Measurements from ENCODE around the gene CC2D1A. TPM values are rescaled to one million over a fixed set of nuclear protein-coding genes. Genes with fewer than 3 reads are reported as not detected.

The CC2D1A gene
- total RNA-seq, 1 experiment from 2014 or later: 67.7 TPM

- ATAC-seq (no peak), DNase-seq (no peak)
- Histone ChIP-seq H3F3A (ENCODE audit: low read length, unreplicated experiment) (no peaks in the 10 kb centered on the region), H2AFZ (ENCODE audit: low read length) (no peak overlapping the region), H3K36me3 (ENCODE audit: low read depth, low read length) (no peaks in the 10 kb centered on the region), H3K27me3 (ENCODE audit: low read length) (no peaks in the 10 kb centered on the region), H3K9me2 (replicated peaks; ENCODE audit: low read length) (no peaks in the 10 kb centered on the region), H3K4me3 (ENCODE audit: low read length) (no peak overlapping the region), H3K9ac (ENCODE audit: low read length) (no peak overlapping the region), H3K27ac (ENCODE audit: low read length) (no peak overlapping the region), H3K9me3 (ENCODE audit: low read length) (no peaks in the 10 kb centered on the region), H3K79me2 (ENCODE audit: low read length) (no peaks in the 10 kb centered on the region), H3K4me1 (ENCODE audit: insufficient read depth, low read length) (no peaks in the 10 kb centered on the region), H4K20me1 (ENCODE audit: low read length) (no peaks in the 10 kb centered on the region), H3K4me2 (ENCODE audit: low read length) (no peak overlapping the region)
- intact Hi-C loops (cut with micrococcal nuclease): no loop called here
- ChIA-PET POLR2A (ENCODE audit: unreplicated experiment) (no interaction called here), CTCF (no interaction called here)
- no peak for TF ChIP-seq EZH2phosphoT487 (IDR thresholded peaks at IDR 0.05; ENCODE audit: borderline replicate concordance, low read length)
- TF ChIP-seq CTCF (conservative IDR thresholded peaks at IDR 0.05; ENCODE audit: low read depth, low read length): no peak
- TF ChIP-seq EZH2 (IDR thresholded peaks at IDR 0.05; ENCODE audit: low read length, unreplicated experiment): no peak
- BruUV-seq (replicated peaks): no TSS peak
These were observed 6.6 kb upstream of the CC2D1A start for GRCh38 chr19:13899393-13899792.

GRCh38 chr19:13899912-13900584 is 6.0 kb upstream of the CC2D1A start:
- Histone ChIP-seq H4K20me1 (ENCODE audit: low read length) (no peaks in the 10 kb centered on the region), H3F3A (ENCODE audit: low read length, unreplicated experiment) (no peaks in the 10 kb centered on the region), H3K27ac (ENCODE audit: low read length) (no peak overlapping the region), H3K4me1 (ENCODE audit: insufficient read depth, low read length) (no peaks in the 10 kb centered on the region), H3K79me2 (ENCODE audit: low read length) (no peaks in the 10 kb centered on the region), H3K27me3 (ENCODE audit: low read length) (no peaks in the 10 kb centered on the region), H3K36me3 (ENCODE audit: low read depth, low read length) (no peaks in the 10 kb centered on the region), H3K9ac (ENCODE audit: low read length) (no peak overlapping the region), H2AFZ (ENCODE audit: low read length) (no peak overlapping the region), H3K4me2 (ENCODE audit: low read length) (no peak overlapping the region), H3K9me2 (replicated peaks; ENCODE audit: low read length) (no peaks in the 10 kb centered on the region), H3K9me3 (ENCODE audit: low read length) (no peaks in the 10 kb centered on the region), H3K4me3 (ENCODE audit: low read length) (no peak overlapping the region)
- ATAC-seq (no peak; the same call in 1 of the 2 replicates), DNase-seq (no peak)
- intact Hi-C loops (cut with micrococcal nuclease): no loop called here
- no peak for TF ChIP-seq EZH2 (IDR thresholded peaks at IDR 0.05; ENCODE audit: low read length, unreplicated experiment)
- TF ChIP-seq EZH2phosphoT487 (IDR thresholded peaks at IDR 0.05; ENCODE audit: borderline replicate concordance, low read length): no peak
- TF ChIP-seq CTCF (conservative IDR thresholded peaks at IDR 0.05; ENCODE audit: low read depth, low read length): no peak
- ChIA-PET CTCF (no interaction called here), POLR2A (ENCODE audit: unreplicated experiment) (no interaction called here)
- BruUV-seq (replicated peaks): no TSS peak

GRCh38 chr19:13902993-13903555 is 2.9 kb upstream of the CC2D1A start:
- Histone ChIP-seq H3K27me3 (ENCODE audit: low read length) (no peaks in the 10 kb centered on the region), H3K4me2 (ENCODE audit: low read length) (no peak overlapping the region), H3K9me3 (ENCODE audit: low read length) (no peaks in the 10 kb centered on the region), H3K4me1 (ENCODE audit: insufficient read depth, low read length) (peaks cover 11% of the 10 kb centered on the region), H3K36me3 (ENCODE audit: low read depth, low read length) (no peaks in the 10 kb centered on the region), H4K20me1 (ENCODE audit: low read length) (no peaks in the 10 kb centered on the region), H3K9ac (ENCODE audit: low read length) (no peak overlapping the region), H3K9me2 (replicated peaks; ENCODE audit: low read length) (no peaks in the 10 kb centered on the region), H3K79me2 (ENCODE audit: low read length) (peaks cover 11% of the 10 kb centered on the region), H3K4me3 (ENCODE audit: low read length) (no peak overlapping the region), H2AFZ (ENCODE audit: low read length) (no peak overlapping the region), H3K27ac (ENCODE audit: low read length) (no peak overlapping the region), H3F3A (ENCODE audit: low read length, unreplicated experiment) (no peaks in the 10 kb centered on the region)
- peak; percentile 54 for DNase-seq
- ATAC-seq: no peak
- ChIA-PET CTCF (interaction anchor here (1.2 kb wide), 1 partner anchor 50 kb away, joined by 4 read pairs; no protein-coding TSS in a partner anchor), POLR2A (ENCODE audit: unreplicated experiment) (no interaction called here)
- intact Hi-C loops (cut with micrococcal nuclease): no loop called here
- no TSS peak for BruUV-seq (replicated peaks)
- TF ChIP-seq CTCF (conservative IDR thresholded peaks at IDR 0.05; ENCODE audit: low read depth, low read length) (peak; percentile 73), EZH2 (IDR thresholded peaks at IDR 0.05; ENCODE audit: low read length, unreplicated experiment) (no peak), EZH2phosphoT487 (IDR thresholded peaks at IDR 0.05; ENCODE audit: borderline replicate concordance, low read length) (no peak)
